ENCODE measurements around the gene CLIP1.
"Not testable (repeated sequence)": the region's sequence is repeated elsewhere in the genome, so short reads cannot be mapped to it uniquely, and the experiment has no call there.

Gene CLIP1

DNA sequence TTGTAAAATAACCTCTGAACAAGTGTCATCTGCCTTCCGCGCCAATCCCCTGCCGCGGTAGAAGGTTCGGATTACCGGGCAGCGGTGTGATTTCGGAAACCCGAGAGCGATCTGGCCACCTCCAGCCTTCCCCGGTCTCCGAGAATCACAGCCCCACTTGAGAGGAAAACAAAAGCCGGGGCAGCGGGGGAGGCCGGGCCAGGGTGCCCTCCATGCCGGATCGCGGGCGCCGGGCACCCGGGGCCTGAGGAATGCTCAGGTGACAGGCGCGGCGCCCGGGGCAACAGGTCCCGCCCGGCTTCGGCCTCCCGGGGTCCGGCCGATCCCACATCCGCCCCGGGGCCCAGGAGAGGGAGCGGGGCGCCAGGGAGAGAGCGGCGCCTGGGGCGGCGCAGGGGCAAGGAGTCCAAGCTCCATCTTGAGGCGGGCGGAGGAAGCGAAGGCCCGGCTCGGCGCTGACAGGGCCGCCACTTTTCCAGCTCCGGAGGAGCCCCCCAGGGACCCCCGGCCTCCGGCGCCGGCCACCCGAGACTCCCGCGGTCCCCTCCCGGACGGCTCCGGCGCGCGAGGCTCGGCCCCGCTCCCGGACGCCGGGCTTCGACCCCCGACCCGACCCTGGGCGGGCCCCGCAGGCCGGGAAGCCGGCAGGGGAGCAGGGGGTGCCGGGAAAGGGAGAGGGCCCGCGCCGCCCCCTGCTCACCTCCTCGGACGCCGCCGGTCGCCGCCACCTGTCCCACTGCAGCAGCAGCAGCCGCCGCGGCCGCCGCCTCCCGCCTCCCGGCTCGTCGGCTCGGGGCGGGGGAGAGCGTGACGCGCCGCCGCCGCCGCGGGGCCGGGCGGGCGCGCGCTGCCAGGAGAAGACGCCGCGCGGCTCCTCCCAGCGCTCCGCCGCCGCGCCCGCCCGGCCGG, at the start of gene CLIP1:
Gene CLIP1 (minus strand): TSS at position 849 of the 909 bp plus-strand sequence. CDS start 42,217 bp downstream, outside the sequence.
- in situ Hi-C loops (cut with HindIII; ENCODE audit: low sequenced_read_pairs) = no loop called here

GRCh38 chr12:122471324-122472226, 49.1 kb upstream of the CLIP1 start:
- in situ Hi-C loops (cut with HindIII; ENCODE audit: low sequenced_read_pairs) = loop anchor here (5.0 kb wide), 2 partner anchors 74 to 129 kb away; no protein-coding TSS in a partner anchor

DNA sequence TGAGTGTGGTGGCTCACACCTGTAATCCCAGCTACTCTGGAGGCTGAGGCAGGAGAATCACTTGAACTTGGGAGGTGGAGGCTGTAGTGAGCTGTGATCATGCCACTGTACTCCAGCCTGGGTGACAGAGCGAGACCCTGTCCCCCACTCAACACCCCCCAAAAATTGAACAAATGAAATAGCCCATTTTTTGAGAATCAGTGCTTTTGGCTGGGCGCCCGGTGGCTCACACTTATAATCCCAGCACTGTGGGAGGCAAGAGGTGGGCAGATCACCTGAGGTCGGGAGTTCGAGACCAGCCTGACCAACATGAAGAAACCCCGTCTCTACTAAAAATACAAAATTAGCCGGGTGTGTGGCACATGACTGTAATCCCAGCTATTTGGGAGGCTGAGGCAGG, 48.1 kb upstream of the CLIP1 start:
- in situ Hi-C loops (cut with HindIII; ENCODE audit: low sequenced_read_pairs) = loop anchor here (5.0 kb wide), 2 partner anchors 73 to 128 kb away; no protein-coding TSS in a partner anchor

- in situ Hi-C loops (cut with HindIII; ENCODE audit: low sequenced_read_pairs) = loop anchor here (5.0 kb wide), 2 partner anchors 73 to 128 kb away; no protein-coding TSS in a partner anchor
Measured at GRCh38 chr12:122469856-122470255, 47.4 kb upstream of the CLIP1 start.

DNA sequence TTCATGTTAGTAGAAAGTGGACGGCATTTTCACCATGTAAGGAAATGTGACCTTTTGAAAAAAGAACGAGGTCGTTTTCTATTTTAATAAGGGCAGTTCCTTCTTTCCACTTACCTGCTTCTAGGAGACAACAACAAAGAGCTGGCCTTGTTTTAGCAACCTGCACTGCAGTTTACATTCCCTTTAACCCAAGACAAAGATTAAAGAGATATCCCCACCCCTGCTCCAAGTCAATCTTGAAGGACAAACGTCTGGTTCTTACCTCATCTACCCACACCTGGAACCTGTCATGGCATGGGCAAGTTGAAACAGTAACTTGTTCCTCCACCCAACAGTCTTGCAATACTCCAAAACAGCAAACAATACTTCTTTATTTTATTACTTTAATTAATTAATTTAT, 45.5 kb upstream of the CLIP1 start:
- in situ Hi-C loops (cut with HindIII; ENCODE audit: low sequenced_read_pairs) = no loop called here

DNA sequence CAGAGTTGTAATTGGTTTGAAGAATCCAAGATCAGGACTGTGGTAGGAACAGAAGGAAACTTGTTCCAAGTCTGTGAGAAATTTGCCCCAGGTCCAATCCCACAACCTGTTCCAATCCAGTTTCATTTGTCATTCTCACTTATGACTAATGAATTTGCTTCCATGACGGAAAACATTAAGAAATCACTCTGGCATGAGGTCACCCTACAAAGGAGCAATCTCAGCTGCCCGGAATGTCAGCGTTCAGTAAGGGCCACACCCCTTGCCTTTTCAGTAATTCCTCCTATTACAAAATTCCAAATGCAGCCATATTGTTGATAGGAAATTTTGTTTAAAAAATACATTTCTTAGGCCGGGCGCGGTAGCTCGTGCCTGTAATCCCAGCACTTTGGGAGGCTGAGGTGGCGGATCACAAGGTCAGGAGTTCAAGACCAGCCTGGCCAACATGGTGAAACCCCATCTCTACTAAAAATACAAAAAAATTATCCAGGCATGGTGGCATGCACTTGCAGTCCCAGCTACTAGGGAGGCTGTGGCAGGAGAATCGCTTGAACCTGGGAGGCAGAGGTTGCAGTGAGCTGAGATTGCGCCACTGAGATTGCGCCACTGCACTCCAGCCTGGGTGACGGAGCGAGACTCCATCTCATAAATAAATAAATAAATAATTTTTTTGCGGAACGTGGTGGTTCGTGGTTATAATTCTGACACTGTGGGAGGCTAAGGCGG, 42.0 kb upstream of the CLIP1 start:
- in situ Hi-C loops (cut with HindIII; ENCODE audit: low sequenced_read_pairs) = not testable (repeated sequence)

DNA sequence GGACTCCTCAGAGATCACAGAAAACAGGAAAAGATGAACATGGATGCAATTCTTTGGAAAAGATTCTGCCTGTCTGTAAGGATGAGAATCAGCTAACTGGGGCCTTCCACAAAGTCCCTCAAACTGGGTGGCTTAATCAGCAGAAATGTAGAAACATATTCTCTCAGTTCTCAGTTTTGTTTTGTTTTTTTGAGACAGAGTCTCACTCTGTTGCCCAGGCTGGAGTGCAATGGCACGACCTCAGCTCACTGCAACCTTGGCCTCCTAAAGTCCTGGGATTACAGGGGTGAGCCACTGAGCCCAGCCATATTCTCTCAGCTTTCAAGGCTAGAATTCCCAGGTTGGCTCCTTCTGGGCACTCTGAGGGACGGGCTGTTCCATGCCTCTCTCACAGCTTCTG, 38.2 kb upstream of the CLIP1 start:
- in situ Hi-C loops (cut with HindIII; ENCODE audit: low sequenced_read_pairs) = no loop called here

DNA sequence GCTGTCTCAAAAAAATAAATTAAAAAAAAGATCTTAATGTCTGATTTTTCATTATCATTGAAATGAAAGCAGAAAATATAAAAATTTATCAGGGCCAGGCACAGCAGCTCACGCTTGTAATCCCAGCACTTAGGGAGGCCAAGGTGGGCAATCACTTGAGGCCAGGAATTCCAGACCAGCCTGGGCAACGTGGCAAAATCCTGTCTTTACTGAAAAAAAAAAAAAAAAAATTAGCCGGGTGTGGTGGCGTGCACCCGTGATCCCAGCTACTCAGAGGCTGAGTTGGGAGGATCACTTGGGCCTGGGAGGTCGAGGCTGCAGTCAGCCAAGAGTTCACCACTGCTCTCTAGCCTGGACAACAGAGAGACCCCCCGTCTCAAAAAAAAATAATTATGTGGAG, 37.6 kb upstream of the CLIP1 start:
- in situ Hi-C loops (cut with HindIII; ENCODE audit: low sequenced_read_pairs) = no loop called here

GRCh38 chr12:122459211-122459610, 36.7 kb upstream of the CLIP1 start:
- in situ Hi-C loops (cut with HindIII; ENCODE audit: low sequenced_read_pairs) = no loop called here

- in situ Hi-C loops (cut with HindIII; ENCODE audit: low sequenced_read_pairs) = no loop called here
Measured at GRCh38 chr12:122458105-122459035, 35.9 kb upstream of the CLIP1 start.

GRCh38 chr12:122457627-122458026, 35.2 kb upstream of the CLIP1 start:
- in situ Hi-C loops (cut with HindIII; ENCODE audit: low sequenced_read_pairs) = no loop called here

DNA sequence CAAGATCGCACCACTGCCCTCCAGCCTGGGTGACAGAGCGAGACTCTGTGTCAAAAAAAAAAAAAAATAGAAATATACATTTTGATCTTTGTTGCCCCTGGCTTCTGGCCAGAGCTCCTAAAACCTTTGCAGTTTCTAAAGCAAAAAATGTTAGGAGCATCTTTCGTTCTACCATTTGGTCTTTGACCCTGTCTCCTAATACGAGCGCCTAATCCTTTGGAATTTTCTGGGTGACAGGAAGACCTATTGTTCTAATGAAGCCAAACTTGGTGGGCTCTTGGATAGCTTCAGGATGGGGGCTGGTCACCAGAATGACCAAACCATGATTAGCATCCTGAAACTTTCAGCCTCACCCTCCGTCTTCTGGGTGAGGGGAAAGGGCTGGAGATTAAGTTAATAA, 32.3 kb upstream of the CLIP1 start:
- in situ Hi-C loops (cut with HindIII; ENCODE audit: low sequenced_read_pairs) = no loop called here

GRCh38 chr12:122454250-122454721, 31.8 kb upstream of the CLIP1 start:
- in situ Hi-C loops (cut with HindIII; ENCODE audit: low sequenced_read_pairs) = no loop called here

GRCh38 chr12:122452701-122453285, 30.3 kb upstream of the CLIP1 start:
- in situ Hi-C loops (cut with HindIII; ENCODE audit: low sequenced_read_pairs) = no loop called here

GRCh38 chr12:122449317-122449716, 26.8 kb upstream of the CLIP1 start:
- in situ Hi-C loops (cut with HindIII; ENCODE audit: low sequenced_read_pairs) = no loop called here

- in situ Hi-C loops (cut with HindIII; ENCODE audit: low sequenced_read_pairs) = not testable (repeated sequence)
Measured at GRCh38 chr12:122447825-122448224, 25.4 kb upstream of the CLIP1 start.

DNA sequence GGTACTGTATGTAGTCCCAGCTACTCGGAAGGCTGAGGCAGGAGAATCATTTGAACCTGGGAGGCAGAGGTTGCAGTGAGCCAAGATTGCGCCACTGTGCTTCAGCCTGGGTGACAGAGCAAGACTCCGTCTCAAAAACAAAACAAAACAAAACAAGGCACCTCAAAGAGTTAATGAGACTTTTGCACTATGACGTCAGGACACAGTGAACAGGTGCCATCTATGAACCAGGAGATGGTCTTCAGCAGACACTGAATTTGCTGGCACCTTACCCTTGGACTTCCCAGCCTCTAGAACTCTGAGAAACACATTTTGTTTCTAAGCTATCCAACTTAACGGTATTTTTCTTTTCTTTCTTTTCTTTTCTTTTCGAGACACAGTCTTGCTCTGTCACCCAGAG, 23.9 kb upstream of the CLIP1 start:
- in situ Hi-C loops (cut with HindIII; ENCODE audit: low sequenced_read_pairs) = not testable (repeated sequence)

DNA sequence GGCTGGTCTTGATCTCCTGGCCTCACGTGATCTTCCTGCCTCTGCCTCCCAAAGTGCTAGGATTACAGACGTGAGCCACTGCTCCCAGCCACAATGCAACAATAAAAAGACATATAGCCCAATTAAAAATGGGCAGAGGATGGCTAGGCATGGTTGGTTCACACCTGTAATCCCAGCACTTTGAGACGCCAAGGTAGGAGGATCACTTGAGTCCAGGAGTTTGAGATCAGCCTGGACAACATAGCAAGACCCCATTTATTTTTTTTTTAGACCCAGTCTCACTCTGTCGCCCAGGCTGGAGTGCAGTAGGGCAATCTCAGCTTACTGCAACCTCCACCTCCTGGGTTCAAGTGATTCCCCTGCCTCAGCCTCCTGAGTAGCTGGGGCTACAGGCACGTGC, 21.6 kb upstream of the CLIP1 start:
- in situ Hi-C loops (cut with HindIII; ENCODE audit: low sequenced_read_pairs) = not testable (repeated sequence)

DNA sequence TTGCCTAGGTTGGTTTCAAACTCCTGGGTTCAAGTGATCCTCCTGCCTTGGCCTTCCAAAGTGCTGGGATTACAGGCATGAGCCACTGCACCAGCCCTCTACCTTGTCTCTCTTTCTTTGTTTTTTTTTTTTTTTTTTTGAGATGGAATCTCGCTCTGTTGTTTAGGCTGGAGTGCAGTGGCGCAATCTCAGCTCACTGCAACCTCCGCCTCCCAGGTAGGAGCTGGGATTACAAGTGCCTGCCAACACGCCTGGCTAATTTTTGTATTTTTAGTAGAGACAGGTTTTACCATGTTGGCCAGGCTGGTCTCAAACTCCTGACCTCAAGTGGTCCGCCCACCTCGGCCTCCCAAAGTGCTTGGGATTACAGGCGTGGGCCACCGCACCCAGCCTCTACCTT, 16.4 kb upstream of the CLIP1 start:
- in situ Hi-C loops (cut with HindIII; ENCODE audit: low sequenced_read_pairs) = loop anchor here (5.0 kb wide), 3 partner anchors 42 to 98 kb away; no protein-coding TSS in a partner anchor
